T-helper 17 cell (primary cell): Measurements from ENCODE around the gene ICA1. TPM values are rescaled to one million over a fixed set of nuclear protein-coding genes. Genes with fewer than 3 reads are reported as not detected.
A peak's percentile ranks its signal among the peaks of the same experiment; 100 is the strongest.
"Not testable (repeated sequence)": the region's sequence is repeated elsewhere in the genome, so short reads cannot be mapped to it uniquely, and the experiment has no call there.

Source experiments
- ATAC-seq: fragments of 150-1000 bp; cut with Tn5 transposase; 2 replicates; pipeline ENCODE4 v1.10.0; 2021; ENCODE audit warnings: mild to moderate bottlenecking, moderate library complexity
- DNase-seq, 3 donors: peaks; one replicate each; pipeline versions ENCODE4 v3.0.0 to v3.0.0-alpha.2; 2020 to 2021
- H3K9me3 ChIP-seq: one replicate; pipeline ENCODE4 v1.7.0; 2013; ENCODE audit warnings: low read length, mild to moderate bottlenecking; ENCODE audit not compliant: control insufficient read depth, poor library complexity, severe bottlenecking
- H3K27ac Mint-ChIP-seq: one replicate; pipeline ENCODE4 v1.8.0; 2022; ENCODE audit warnings: mild to moderate bottlenecking, moderate library complexity, mixed read lengths
- H3K27me3 Mint-ChIP-seq: one replicate; pipeline ENCODE4 v1.8.0; 2022; ENCODE audit warnings: mixed read lengths
- H3K36me3 Mint-ChIP-seq: one replicate; pipeline ENCODE4 v1.8.0; 2022; ENCODE audit warnings: low read depth, mixed read lengths
- H3K4me1 Mint-ChIP-seq: one replicate; pipeline ENCODE4 v1.8.0; 2022; ENCODE audit warnings: mild to moderate bottlenecking, mixed read lengths
- H3K4me3 Mint-ChIP-seq: one replicate; pipeline ENCODE4 v1.8.0; 2022; ENCODE audit warnings: mild to moderate bottlenecking, moderate library complexity, mixed read lengths
- total RNA-seq, 4 donors: library from RNA in 2 of 4; stranded (reverse) in 2 of 4; gene quantifications; one replicate each; pipeline ENCODE4 v1.2.3 and lab custom pipeline; 2022 to 2026

Gene ICA1
- total RNA-seq, 2 donors from 2014 or later: 4.5 to 12.8 TPM

DNA sequence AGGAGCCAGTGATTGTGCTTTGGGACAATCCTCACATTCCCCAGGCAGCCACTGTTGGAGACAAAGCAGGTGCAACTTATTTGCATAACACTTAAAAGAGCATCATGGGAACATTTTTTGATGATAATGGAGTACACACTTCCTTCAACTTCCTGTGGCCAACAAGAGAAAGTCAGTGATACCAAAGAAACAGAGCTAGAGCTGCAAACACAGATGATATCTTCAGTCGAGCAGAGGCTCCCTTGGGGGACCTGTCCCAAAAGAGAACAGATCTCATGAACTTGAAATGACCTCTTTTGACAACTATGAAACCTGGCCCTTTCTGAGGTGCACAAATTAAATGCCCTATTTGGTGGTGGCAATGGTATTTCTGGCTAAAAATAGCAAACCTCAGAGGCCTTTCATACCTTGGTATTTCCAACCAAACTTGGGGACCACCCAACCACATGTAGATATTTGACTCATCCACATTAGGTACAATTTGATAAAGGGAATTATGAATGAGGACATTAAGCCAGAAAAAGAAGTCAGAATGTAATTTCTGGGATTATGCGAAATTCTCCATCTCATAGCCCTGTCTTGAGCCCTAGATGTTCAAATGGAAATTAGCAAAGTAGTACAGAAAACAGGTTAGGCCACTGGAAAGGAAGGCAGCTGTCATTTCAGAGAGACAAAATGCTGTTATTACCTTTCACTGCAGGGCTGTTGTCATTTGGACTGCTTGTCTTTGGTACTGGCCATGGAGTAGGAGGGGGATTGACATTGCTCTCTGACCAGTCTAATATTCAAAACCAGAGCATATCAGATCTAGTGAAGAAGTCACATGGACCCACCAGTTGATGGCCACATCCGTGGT is 146.2 kb downstream of the ICA1 start:
- Mint-ChIP-seq H3K4me1 (peaks cover 25% of the 10 kb centered on the region), H3K27ac (peak overlapping the region; percentile 73)

DNA sequence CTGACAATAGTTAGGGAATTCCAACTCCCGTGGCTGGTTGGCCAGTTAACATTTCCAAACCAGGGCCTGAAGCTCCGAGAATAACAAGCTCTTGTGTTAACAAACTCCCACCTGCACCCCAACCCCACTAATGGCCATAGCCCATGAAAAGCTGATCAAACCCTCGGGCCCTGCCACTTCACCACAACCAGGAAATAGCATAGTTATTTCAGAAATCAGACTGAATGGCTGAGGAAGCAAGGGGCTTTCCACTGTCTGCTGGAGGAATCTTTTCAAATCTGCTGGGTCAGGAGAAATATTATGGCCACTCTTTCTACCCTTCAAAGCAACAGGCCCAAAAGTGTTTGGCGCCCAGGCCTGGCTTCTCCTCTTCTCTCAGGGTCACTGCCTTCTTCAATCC is 147.8 kb downstream of the ICA1 start:
- no peak overlapping the region for H3K4me3 Mint-ChIP-seq
- peaks cover 25% of the 10 kb centered on the region for H3K4me1 Mint-ChIP-seq

More for the DNA sequence above, 146.2 kb downstream of the ICA1 start:
- Mint-ChIP-seq H3K36me3 (no peaks in the 10 kb centered on the region), H3K4me3 (peak overlapping the region; percentile 2), H3K27me3 (no peaks in the 10 kb centered on the region)
- DNase-seq (no peak), ATAC-seq (peak; percentile 64)
- no peaks in the 10 kb centered on the region for H3K9me3 ChIP-seq

DNA sequence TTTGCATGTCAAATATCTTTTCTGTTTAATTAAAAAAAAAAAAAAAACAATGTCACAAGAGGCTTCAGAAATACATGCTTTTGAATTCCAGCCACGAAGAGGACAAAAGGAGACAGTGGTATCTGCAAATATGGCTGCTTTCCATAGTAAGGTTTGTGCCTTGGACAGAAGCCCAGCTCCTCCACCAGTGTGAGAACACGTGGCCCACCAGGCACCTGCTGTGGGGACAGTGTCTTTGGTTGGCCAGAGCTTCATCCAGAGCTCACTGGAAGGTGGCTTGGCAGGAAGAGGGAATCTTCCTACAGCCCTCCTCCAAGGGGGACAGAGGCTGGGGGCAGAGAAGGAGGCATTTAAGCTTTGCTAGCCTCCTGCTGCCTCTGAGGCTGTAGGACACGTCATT is 148.8 kb downstream of the ICA1 start:
- H3K27ac Mint-ChIP-seq: peak overlapping the region; percentile 70
- no peaks in the 10 kb centered on the region for H3K9me3 ChIP-seq
- H3K4me1 Mint-ChIP-seq: peaks cover 21% of the 10 kb centered on the region
- DNase-seq: no peak
- H3K36me3 Mint-ChIP-seq: no peaks in the 10 kb centered on the region
- no peak overlapping the region for H3K4me3 Mint-ChIP-seq
- no peaks in the 10 kb centered on the region for H3K27me3 Mint-ChIP-seq
- ATAC-seq: no peak

More for the DNA sequence above, 147.8 kb downstream of the ICA1 start:
- ATAC-seq: peak; percentile 75
- Mint-ChIP-seq H3K27me3 (no peaks in the 10 kb centered on the region), H3K36me3 (no peaks in the 10 kb centered on the region), H3K27ac (peak overlapping the region; percentile 73)
- no peak for DNase-seq
- no peaks in the 10 kb centered on the region for H3K9me3 ChIP-seq

DNA sequence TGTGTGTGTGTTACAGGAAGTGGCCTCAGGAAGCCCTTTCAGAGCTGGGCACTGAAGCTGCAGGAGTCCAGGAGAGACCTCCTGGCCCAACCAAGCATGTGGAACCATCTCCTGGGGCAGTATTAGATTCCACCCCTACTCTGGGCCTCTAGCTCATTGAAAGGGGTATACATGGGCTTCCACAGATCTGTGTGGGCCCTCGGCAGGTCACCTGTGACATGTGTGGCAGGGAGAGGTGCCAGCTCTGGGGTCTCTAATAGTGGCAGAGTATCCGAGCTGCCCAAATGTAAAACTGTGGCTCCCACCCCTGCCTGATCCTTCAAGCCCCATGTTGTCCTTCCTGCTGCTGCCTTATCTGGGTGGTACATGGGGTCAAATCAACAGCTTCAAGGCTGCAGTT is 149.3 kb downstream of the ICA1 start:
- no peaks in the 10 kb centered on the region for H3K9me3 ChIP-seq
- no peak overlapping the region for H3K27ac Mint-ChIP-seq
- DNase-seq (no peak), ATAC-seq (no peak)
- H3K4me3 Mint-ChIP-seq: no peak overlapping the region
- H3K27me3 Mint-ChIP-seq: no peaks in the 10 kb centered on the region
- H3K36me3 Mint-ChIP-seq: no peaks in the 10 kb centered on the region
- peaks cover 19% of the 10 kb centered on the region for H3K4me1 Mint-ChIP-seq

DNA sequence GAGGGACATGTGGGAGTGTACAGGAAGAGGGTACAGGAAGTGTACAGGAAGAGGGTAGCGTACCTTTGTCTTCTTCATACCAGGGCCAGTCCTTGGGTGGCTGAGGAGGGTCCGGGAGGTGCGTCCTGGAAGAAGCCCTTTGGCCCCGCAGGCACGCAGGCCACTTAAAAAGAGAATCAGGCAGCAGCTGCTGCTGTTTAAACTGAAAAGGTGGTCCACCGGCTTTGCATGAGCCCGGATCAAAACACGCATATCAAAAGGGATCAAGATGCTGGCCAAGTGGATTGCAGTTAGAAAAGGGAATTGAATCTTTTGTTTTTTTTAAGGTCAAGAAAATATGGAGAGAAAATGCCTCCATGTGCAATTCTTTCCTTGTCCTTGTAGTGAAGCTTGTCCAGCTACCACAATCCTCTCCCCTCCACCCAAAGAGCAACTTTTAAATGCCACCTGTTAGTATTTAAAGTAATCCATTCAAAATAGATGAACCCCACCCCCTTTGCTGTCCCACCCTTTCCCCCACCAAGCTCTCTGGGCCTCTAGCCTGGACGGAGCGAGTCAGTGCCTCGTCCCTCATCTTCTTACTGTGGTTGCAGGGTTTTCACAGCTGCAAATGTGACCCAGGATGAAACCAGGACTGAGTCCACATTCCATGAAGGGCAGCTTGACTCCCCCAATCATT is 150.5 kb downstream of the ICA1 start:
- H3K9me3 ChIP-seq: no peaks in the 10 kb centered on the region
- Mint-ChIP-seq H3K27ac (no peak overlapping the region), H3K27me3 (no peaks in the 10 kb centered on the region), H3K4me3 (no peak overlapping the region), H3K36me3 (no peaks in the 10 kb centered on the region), H3K4me1 (peaks cover 19% of the 10 kb centered on the region)
- no peak for DNase-seq
- no peak for ATAC-seq

DNA sequence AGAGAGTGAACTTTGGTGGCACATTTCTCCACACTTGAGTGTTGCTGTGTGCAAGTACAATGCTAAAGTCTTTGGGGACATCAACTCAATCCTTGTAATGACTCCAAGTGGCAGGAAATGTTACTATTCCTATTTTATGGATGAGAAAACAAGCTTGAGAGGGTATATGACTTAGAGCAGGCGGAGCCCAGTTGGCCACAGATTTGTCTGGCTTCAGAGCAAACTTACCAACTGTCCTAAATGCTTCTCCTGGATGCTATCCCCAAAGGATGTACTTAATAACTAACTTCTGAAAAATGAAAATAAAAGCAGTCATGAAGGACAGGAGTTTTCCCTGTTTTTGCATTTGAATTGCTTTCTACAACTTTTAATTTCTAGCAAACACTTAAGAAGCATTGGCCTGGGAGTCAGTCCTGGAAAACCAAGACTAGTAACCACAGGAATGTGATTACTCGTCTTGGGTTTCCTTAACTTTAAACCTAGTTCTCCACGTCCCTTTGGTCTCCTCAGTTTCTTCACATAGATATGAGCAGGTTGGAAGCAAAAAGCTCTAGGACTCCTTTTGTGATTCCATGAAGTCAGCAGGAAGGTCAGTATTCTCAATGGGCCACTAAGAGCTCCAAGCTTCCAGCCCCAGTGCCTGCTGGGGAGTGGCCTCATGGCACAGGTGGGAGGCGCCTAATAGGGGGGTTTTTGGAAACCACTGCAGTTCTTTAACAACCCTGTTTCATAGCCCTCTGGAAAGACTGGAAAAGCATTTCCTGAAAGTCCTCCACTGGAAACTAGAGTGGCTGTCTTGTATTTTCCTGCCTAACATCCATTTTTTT is 152.6 kb downstream of the ICA1 start:
- no peak overlapping the region for H3K4me3 Mint-ChIP-seq
- H3K4me1 Mint-ChIP-seq: peaks cover 24% of the 10 kb centered on the region
- DNase-seq: no peak
- peaks cover 2% of the 10 kb centered on the region for H3K36me3 Mint-ChIP-seq
- H3K9me3 ChIP-seq: no peaks in the 10 kb centered on the region
- ATAC-seq: no peak
- no peak overlapping the region for H3K27ac Mint-ChIP-seq
- H3K27me3 Mint-ChIP-seq: no peaks in the 10 kb centered on the region

DNA sequence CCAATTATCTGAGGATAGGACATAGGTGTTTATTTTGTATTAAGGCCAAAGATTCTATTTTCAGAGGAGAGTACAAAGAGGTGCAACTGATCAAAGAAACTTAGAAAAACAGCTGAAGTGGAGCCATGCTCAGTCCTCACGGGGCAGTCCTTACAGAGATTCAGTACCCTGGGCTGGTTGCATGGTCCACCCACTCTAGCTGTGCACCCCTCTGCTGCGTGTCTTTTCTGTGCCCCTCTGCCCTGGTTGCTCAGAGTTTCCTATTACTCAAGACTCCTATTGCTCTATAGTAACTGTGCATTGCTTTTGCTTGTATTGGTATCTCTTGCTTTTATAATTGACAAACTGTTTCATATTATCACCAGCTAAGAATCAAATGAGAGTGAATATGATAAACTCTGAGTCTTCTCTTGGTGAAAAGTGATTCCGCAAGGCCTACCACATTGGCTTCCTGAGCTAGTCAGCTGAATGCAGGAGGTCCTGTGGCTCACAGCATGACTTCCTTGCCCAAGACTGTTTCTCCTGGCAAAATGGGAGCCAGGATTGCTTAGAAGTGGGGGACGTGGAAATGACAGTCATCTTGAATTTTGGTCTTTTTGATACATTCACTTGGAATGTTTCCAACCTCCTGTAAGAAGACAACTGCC is 156.4 kb downstream of the ICA1 start:
- H3K4me1 Mint-ChIP-seq: peaks cover 26% of the 10 kb centered on the region
- DNase-seq: no peak
- ATAC-seq: peak; percentile 50

DNA sequence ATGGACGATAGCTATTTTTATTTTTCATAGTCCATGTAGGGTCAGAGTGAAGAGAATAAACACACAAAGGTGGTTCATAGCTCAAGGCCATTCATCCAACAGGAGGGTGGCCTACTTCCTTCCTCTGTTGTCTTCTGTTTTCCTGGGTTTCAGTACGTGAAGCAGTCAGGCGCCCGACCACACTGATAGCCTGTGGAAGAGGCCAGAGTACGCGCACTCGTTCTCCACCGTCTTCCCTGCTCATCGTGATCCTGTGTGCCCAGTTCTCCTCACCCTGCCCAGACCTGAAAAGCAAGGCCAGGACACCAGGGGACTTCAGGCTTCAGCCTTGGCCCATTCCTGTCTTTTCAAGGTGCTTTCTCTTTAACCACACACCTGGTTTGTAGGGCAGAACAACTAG is 158.7 kb downstream of the ICA1 start:
- H3K36me3 Mint-ChIP-seq: peaks cover 4% of the 10 kb centered on the region

More for the DNA sequence above, 156.4 kb downstream of the ICA1 start:
- Mint-ChIP-seq H3K27ac (peak overlapping the region; percentile 75), H3K27me3 (no peaks in the 10 kb centered on the region), H3K4me3 (no peak overlapping the region), H3K36me3 (peaks cover 2% of the 10 kb centered on the region)
- no peaks in the 10 kb centered on the region for H3K9me3 ChIP-seq

DNA sequence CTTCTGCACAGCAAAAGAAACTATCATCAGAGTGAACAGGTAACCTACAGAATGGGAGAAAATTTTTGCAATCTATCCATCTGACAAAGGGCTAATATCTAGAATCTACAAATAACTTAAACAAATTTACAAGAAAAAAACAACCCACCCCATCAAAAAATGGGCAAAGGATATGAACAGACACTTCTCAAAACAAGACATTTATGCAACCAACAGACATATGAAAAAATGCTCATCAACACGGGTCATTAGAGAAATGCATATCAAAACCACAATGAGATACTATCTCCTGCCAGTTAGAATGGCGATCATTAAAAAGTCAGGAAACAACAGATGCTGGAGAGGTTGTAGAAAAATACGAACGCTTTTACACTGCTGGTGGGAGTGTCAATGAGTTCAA is 160.7 kb downstream of the ICA1 start:
- DNase-seq: not testable (repeated sequence)

More for the DNA sequence above, 158.7 kb downstream of the ICA1 start:
- Mint-ChIP-seq H3K27ac (no peak overlapping the region), H3K27me3 (no peaks in the 10 kb centered on the region), H3K4me3 (no peak overlapping the region), H3K4me1 (peaks cover 26% of the 10 kb centered on the region)
- DNase-seq (no peak), ATAC-seq (no peak)
- H3K9me3 ChIP-seq: no peaks in the 10 kb centered on the region

DNA sequence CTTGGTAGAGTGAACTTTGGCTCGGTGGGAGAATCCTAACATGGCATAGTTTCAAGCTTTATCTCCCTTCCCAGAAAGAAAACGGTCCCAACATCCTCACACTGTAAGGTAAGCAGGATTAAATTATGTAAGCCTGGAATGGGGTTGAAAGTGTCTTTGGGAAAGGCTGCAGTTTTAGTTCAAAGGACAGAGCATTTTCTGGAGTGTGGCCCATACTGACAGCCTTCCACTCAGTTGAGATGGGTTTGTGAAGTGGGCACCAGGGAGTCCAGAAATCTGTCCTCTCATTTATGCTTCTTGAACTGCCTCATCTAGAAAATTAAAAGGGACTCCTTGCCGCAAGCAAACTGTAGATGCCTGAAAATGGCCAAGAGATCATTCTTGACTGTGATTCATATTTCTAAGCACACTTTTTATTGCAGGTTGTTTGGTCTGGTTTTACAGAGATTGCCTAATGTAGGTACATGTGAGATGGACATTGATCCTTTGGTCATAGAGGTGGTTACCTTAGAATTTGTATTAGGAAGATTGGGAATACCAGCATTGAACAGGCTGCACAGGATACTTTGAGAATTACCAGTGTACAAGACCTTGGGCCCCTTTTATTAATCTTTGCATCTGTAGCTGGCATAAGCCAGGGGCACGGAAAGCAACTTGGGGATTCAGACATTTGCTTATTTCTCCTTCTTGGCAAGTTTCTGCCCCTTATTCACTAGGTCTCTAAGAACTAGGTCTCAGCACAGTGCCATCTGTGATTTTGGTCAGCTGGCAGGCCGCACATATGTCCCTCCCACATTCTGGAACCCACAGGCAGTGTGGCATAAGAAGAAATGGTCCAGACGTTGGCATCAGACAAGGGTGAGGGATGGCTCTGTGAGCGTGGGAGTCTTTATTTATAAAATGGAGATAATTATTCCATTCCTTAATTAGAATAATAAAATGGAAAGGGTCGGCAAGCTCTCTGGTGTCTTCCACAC is 167.5 kb downstream of the ICA1 start:
- no peak overlapping the region for H3K27ac Mint-ChIP-seq
- ATAC-seq (no peak), DNase-seq (no peak)
- H3K4me1 Mint-ChIP-seq: peaks cover 4% of the 10 kb centered on the region
- H3K4me3 Mint-ChIP-seq: no peak overlapping the region
- no peaks in the 10 kb centered on the region for H3K27me3 Mint-ChIP-seq
- peaks cover 4% of the 10 kb centered on the region for H3K36me3 Mint-ChIP-seq
- no peaks in the 10 kb centered on the region for H3K9me3 ChIP-seq

More for the DNA sequence above, 160.7 kb downstream of the ICA1 start:
- H3K27ac Mint-ChIP-seq, H3K27me3 Mint-ChIP-seq, H3K4me3 Mint-ChIP-seq, ATAC-seq, H3K36me3 Mint-ChIP-seq, H3K9me3 ChIP-seq: not testable (repeated sequence)
- H3K4me1 Mint-ChIP-seq: peaks cover 21% of the 10 kb centered on the region

DNA sequence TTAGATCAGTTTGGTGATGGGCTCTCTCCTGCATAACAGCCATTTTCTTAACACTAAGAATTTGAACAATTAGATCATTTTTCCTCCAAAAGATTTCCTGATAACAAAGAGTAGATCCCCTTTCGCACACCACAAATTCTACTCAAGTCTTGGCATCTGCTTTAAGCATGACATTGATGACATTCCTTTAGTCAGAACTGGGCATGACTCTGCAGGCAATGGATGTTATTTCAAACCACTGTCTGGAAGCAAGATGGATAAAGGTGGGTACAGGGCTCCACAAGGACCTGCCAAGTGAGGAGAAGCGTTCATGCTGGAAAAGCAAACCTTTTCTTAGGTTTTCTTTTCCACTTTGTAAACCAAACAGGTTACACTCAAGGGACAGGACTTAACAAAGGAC is 169.8 kb downstream of the ICA1 start:
- Mint-ChIP-seq H3K4me1 (peaks cover 6% of the 10 kb centered on the region), H3K27me3 (no peaks in the 10 kb centered on the region), H3K36me3 (peaks cover 2% of the 10 kb centered on the region), H3K27ac (no peak overlapping the region), H3K4me3 (no peak overlapping the region)
- DNase-seq (no peak), ATAC-seq (no peak)
- no peaks in the 10 kb centered on the region for H3K9me3 ChIP-seq
